A375 (cell line): ENCODE data around the gene ALKBH1. TPM values are rescaled to one million over a fixed set of nuclear protein-coding genes. Genes with fewer than 3 reads are reported as not detected.

ENCODE experiments used
- small RNA-seq: library from RNA; depleted of rRNA; stranded (forward); fragments of <200 nt; gene quantifications from one replicate; pipeline ENCODE3, GENCODE V24; 2014
- total RNA-seq: library from RNA; depleted of rRNA; stranded (reverse); fragments of >200 nt; shearing (Covaris generic); gene quantifications from 2 replicates; pipeline ENCODE4 v1.2.3, GENCODE V29; 2014; rRNA removed

Gene ALKBH1
- 8.2 and 10.0 TPM in 2 replicates for total RNA-seq

GRCh38 chr14:77707724-77708408, at the start of gene ALKBH1, which contains the start of gene SLIRP:
Gene ALKBH1, minus strand, starts transcription at chr14:77708023. Its CDS starts 19 bp downstream, at chr14:77708004.
Gene SLIRP, plus strand, starts transcription at chr14:77708103. Its CDS starts 9 bp downstream, at chr14:77708112.

Small RNA genes within 50 kb of the gene (small RNA-seq; reads per million reads assigned to genes)
- not detected for gene COX6CP11

Other genes with a start within 250 kb of the ALKBH1 start
- 163 and 169 TPM in 2 replicates for gene AHSA1, start 249.9 kb downstream of the ALKBH1 start, total RNA-seq
- gene ISM2, start 209.2 kb downstream of the ALKBH1 start, total RNA-seq = not detected in 2 replicates
- 15.7 and 17.9 TPM in 2 replicates for gene SPTLC2, start 91.4 kb downstream of the ALKBH1 start, total RNA-seq
- 740 and 806 TPM in 2 replicates for gene SLIRP, start 80 bp upstream of the ALKBH1 start, total RNA-seq
- gene SNW1, start 53.1 kb upstream of the ALKBH1 start, total RNA-seq = 82.2 and 98.1 TPM in 2 replicates
- 2.5 and 3.1 TPM in 2 replicates for gene ADCK1, start 92.1 kb upstream of the ALKBH1 start, total RNA-seq